Activated CD4-positive, CD25-positive, alpha-beta regulatory T cell treated with anti-CD3 and anti-CD28 coated beads, Interleukin-2, amount 50 U/mL, for 72 hours (primary cell): ENCODE results near the gene ANKFN1.

Experiments used
- DNase-seq: peaks from one replicate; pipeline ENCODE4 v3.0.0; 2021

The ANKFN1 gene

GRCh38 chr17:56445692-56446411 is 292.6 kb downstream of the ANKFN1 start:
- DNase-seq = no peak

DNA sequence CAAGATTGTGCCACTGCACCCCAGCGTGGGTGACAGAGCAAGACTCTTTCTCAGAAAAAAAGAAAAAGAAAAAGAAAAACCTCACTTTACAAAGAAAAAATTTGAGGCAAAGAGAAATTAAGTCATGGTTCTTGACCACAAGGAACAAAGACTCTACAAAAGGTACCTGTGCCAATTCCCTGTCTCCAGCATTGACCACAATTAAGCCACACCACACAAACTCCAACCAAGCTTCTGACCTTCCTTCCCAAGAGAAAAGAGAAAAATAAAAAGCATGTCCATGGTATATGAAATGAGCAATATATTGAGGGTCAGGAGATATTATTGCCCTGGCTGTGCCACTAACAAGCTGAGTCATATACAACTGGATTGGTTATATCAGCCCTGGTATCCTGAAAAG is 293.9 kb downstream of the ANKFN1 start:
- no peak for DNase-seq

DNA sequence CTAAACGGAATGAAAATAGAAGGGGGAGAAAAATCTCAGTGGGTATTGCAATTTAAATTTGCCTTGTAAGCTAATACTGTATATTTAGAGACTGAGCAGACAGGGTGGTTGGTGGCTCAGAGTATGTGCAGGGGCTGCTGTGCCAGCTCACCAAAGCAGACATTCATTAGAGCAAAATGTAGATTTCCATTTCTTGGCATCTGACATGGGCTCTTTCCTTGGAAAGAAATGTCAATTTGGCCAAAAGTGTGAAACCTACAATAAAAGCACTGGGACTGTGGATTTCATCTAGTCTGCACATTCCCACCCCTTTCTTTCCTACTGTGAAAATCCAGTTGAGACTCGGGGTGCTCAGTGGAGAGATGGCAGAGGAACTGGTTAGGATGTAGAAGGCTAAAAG is 295.1 kb downstream of the ANKFN1 start:
- no peak for DNase-seq

DNA sequence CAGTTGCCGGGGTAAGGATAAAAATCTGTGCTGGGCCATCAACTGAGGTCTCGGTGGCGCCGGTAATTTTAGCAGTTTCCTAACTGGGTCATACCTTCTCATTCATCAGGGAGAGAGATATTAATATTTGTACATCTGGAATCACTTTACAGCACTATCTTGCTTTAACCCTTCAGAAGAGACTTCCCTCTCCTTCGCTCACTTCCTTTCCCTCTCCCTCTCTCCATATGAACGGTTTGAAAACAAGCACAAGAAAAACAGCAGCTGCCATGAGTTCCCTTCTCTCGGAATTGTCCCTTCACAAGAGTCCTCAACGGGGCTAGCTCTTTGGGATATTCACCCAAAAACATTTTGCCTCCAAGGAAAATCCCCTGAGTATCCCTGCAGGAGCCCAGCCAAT is 295.9 kb downstream of the ANKFN1 start:
- DNase-seq = no peak

GRCh38 chr17:56451629-56452028 is 298.4 kb downstream of the ANKFN1 start:
- DNase-seq = no peak

DNA sequence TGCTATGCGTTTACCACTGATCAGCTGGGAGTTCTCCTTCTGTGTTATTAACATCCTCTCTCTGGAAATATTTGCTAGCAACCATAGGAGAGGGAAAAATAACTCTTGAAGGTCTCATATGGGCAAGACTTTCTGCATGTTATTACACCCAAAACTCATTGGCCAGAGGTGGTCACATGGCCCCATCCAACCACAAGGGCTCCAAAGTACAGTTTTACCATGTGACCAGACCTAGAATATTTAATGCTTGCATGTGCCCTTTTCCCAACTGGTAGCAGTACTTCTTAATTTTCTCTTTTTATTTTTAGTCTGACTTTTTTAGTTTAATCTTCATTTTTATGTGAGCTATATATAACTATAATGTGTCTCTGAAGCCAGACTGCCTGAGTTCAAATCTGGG is 299.2 kb downstream of the ANKFN1 start:
- DNase-seq = no peak

- DNase-seq = no peak
Observed at GRCh38 chr17:56457501-56457900, 304.2 kb downstream of the ANKFN1 start.

- no peak for DNase-seq
Observed at GRCh38 chr17:56465886-56466285, 312.6 kb downstream of the ANKFN1 start.

GRCh38 chr17:56468840-56469239 is 315.6 kb downstream of the ANKFN1 start:
- DNase-seq = no peak

DNA sequence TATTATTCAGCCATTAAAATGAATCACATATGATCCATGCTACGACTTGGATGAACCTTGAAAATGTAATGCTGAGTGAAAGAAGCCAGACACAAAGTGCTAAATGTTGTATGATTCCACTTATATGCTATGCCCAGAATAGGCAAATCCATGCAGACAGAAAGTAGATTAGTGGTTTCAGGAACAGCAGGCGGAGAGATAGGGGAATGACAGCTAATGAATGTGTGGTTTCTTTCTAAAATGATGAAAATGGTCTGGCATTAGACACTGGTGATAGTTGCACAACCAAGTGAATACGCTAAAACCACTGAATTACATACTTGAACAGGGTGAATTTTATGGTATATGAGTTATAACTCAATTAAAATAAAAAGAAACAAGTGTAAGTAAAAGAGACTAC is 318.4 kb downstream of the ANKFN1 start:
- no peak for DNase-seq

DNA sequence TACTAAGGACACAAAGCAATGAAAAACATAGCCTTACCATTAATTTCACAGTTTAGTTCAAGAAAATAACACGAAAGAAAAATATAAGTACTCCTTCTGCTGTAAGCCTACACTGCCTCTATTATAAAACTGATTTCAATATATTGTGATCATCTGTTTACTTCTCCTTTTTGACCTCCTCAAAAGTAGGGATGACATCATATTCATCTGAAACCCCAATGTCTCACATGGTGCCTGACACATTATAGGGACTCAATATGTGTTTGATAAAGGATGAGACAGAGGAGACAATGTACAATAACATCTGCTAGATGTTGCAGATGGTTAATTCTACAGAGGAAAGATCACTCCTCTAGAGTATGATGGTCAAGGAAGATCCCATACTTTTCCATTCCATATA is 321.8 kb downstream of the ANKFN1 start:
- no peak for DNase-seq

- DNase-seq = no peak
Observed at GRCh38 chr17:56478836-56479447, 325.7 kb downstream of the ANKFN1 start.

- no peak for DNase-seq
Observed at GRCh38 chr17:56480501-56480900, 327.2 kb downstream of the ANKFN1 start.

GRCh38 chr17:56481659-56482058 is 328.4 kb downstream of the ANKFN1 start:
- DNase-seq = no peak

DNA sequence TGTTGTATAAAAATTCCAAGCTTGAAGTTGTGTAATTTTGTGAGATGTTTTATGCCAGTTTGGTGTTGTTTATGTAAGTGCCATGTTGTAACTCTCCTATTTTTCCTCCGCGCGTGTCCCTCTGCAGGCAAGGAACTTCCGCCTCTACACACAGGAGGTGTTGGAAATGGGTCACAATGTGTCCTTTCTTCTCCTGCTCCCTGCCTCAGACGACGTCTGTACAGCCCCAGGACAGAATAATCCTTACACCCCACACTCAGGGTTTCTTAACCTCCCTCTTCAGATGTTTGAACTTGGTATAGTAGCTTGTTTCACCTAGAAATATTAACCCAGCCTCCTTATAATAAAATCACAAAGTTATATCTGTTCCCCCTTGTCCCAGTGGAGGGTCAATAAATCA is 329.0 kb downstream of the ANKFN1 start:
- no peak for DNase-seq

- DNase-seq = no peak
Observed at GRCh38 chr17:56486732-56487131, 333.5 kb downstream of the ANKFN1 start.

DNA sequence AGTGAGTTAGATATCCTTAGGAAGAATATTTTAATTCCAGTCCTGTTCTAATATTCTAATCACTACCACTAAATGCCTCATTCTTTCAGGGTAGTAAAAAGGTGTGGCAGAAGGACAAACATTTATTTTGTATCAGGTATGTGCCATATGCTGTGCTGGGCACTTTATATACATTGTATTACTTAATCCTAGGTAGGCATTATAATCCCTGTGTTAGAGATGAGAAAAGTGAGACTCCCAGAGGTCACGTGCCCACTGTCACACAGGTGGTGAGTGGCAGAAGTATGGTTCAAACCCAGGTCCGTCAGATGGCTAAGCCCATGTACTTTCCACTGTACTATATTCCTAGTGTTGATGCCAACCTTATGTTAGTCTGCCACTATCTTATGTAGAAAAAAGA is 335.5 kb downstream of the ANKFN1 start:
- no peak for DNase-seq

GRCh38 chr17:56489980-56490379 is 336.7 kb downstream of the ANKFN1 start:
- DNase-seq = no peak

DNA sequence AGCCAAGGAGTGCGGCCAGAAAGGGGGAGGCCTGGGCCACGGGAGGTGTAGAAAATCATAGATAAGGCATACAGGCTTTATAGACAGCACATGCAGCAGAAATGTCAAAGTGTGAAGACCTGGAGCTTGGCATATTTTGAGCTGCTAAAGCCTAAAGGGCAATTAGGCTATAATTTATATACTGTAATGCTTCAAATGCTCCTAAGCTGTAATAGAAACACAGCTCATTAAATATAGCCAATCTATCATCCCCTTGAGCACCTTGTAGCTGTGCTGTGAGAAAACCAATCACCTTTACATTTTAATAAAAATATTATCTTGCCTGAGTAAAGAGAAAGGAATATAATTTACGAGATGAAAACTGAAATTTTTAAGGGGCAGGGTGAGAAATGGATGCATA is 342.3 kb downstream of the ANKFN1 start:
- no peak for DNase-seq

DNA sequence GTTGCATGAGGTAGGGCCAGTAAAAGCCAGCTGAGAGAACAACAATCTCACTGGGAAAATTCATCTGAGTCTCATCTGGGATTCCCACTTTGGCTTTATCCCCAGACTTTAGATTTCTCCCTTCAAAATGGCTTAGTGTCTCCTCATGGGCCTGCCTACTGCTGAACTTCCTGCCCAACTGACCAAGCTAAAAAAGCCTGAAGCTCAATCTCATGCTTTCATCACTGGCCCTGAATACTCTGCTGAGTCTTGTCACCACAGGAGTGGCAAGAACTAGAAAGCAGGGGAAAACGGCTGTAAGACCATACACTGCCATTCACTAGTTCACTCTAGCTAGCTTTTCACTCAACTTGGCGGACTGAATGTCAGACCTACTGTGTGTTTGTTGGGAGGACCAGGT is 343.9 kb downstream of the ANKFN1 start:
- no peak for DNase-seq

DNA sequence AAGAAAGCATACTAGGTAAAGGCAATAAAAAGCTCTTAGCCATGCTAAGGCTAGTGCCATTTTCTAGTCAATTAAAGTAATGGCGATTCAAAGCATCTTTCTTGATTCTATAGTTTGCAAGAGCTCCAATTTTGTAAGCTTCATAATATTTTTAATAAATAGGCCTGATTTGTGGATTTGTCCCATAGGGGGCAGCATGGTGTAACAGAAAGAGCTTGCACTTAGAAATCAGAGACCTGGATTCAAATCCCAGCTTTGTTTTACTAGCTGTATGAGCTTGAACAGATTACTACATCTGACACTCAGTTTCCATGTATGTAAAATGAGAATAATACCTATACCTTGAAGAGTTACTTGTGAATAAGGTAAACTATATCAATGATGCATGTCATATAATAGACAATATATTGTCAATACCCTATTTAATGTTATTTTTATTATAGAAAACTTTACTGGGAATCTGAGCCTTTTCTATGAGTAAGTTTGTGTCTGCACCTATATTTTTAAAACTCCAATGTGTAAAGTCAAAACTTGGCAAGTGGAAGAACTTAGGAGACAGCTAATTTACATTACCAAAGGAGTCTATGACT is 346.6 kb downstream of the ANKFN1 start:
- no peak for DNase-seq

- no peak for DNase-seq
Observed at GRCh38 chr17:56502120-56502654, 348.9 kb downstream of the ANKFN1 start.

DNA sequence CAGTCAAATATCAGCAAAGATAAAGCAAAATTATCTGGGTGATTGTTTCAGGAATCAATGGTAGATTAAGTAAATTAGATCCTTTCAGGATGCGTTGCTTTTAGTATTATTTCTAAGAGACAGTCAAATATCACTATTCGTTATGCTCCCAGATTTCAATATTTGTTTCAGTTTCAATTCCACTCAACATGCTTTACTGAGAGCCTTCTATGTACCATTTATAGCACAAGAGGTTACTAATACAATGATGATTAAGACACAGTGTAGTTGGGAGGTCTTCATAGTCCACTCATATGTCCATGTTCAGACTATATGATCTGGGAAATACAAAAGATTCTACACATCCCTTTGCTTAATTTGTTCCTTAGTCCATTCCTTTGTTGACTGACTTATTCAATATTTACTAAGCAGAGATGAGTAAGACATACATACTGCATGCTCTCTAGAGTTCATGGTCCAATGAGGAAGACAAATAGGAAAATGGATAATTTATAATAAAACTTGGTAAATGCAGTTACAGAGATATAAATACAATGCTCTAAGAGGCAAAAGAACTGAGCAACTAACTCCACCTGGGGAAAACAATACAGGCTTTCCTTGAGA is 352.0 kb downstream of the ANKFN1 start:
- DNase-seq = no peak

DNA sequence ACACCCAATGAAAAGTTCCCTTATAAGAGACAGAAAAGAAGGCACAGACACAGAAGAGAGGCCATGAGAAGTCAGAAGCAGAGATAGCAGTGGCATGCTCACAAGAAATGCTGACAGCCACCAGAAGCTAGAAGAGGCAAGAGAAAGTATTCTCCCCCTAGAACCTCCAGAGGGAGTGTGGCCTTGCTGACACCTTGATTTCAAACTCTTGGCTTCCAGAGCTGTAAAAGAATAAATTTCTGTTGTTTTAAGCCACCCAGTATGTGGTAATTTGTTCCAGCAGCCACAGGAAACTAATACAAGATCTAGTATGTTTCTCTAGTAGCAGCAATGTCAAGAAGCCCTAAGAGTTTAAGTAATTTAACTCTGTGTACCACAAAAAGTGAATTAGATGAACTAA is 353.1 kb downstream of the ANKFN1 start:
- no peak for DNase-seq
